HepG2 (cell line): ENCODE data around the gene AHRR. TPM values are rescaled to one million over a fixed set of nuclear protein-coding genes. Genes with fewer than 3 reads are reported as not detected.

ENCODE experiments used
- ATAC-seq: fragments of 200-7000 bp; cut with Tn5 transposase; 3 replicates; pipeline ENCODE4 v1.9.1; 2020; ENCODE audit warnings: mild to moderate bottlenecking, moderate library complexity
- BruUV-seq: library from RNA; stranded (reverse); fragments of 400-500 nt; replicated peaks from 2 replicates; lab custom pipeline; 2021; lab: Mats Ljungman, UMichigan
- CTCF ChIA-PET: fragments of 300-600 bp; formaldehyde crosslinking; extraction: SDS; loops from one replicate; lab custom pipeline; 2021; ENCODE audit warnings: low total read pairs, inconsistent platforms, low intra/inter-chr PET ratio; lab: Yijun Ruan, JAX
- POLR2A ChIA-PET: fragments of 350-600 bp; sonication (Branson Sonifier 250); formaldehyde crosslinking; loops from one replicate; lab custom pipeline; 2020; ENCODE audit warnings: antibody characterized with exemption, inconsistent platforms; lab: Yijun Ruan, JAX
- DNase-seq: peaks from one replicate; pipeline ENCODE4 v3.0.0-alpha.2; 2015; ENCODE audit warnings: low spot score
- FAIRE-seq: peaks from 3 replicates; lab custom pipeline; 2011; peaks lifted over from hg19 to GRCh38; lab: Jason Lieb, UNC
- H2AFZ ChIP-seq: one replicate; pipeline ENCODE4 v1.6.1; 2011; ENCODE audit warnings: low read length, inconsistent platforms
- H3K27ac ChIP-seq: fragments of 300-600 bp; 3 replicates; pipeline ENCODE4 v1.8.0; 2011; ENCODE audit warnings: mixed run types, mild to moderate bottlenecking, mixed read lengths, low read length, inconsistent platforms; ENCODE audit not compliant: insufficient read depth; ENCODE audit errors: extremely low read length
- H3K27me3 ChIP-seq, 2 experiments: fragments of 200-600 bp in 1 of 2; 2 replicates in 1 of 2; 3 replicates in 1 of 2; pipeline versions ENCODE4 v1.6.0 to v1.8.0; 2011; ENCODE audit warnings: low read length in 2 of 2, mild to moderate bottlenecking in 2 of 2, moderate library complexity in 2 of 2, inconsistent platforms in 1 of 2; ENCODE audit not compliant: insufficient read depth in 2 of 2, control insufficient read depth in 1 of 2
- H3K36me3 ChIP-seq, 2 experiments: fragments of 200-600 bp in 1 of 2; replicated peaks in 1 of 2; 2 replicates in 1 of 2; 3 replicates in 1 of 2; pipeline versions ENCODE4 v1.5.1 to v1.8.0; 2011; ENCODE audit warnings: low read length in 2 of 2, inconsistent platforms in 1 of 2; ENCODE audit not compliant: insufficient read depth in 2 of 2, control insufficient read depth in 1 of 2
- H3K4me1 ChIP-seq: 2 replicates; pipeline ENCODE4 v1.5.1; 2012; ENCODE audit warnings: low read length, inconsistent platforms; ENCODE audit not compliant: insufficient read depth
- H3K4me2 ChIP-seq: 2 replicates; pipeline ENCODE4 v1.6.0; 2011; ENCODE audit warnings: low read depth, low read length, inconsistent platforms
- H3K4me3 ChIP-seq, 3 experiments: fragments of 200-600 bp in 1 of 3; sonication (generic), shearing (Covaris generic) in 1 of 3; replicated peaks in 1 of 3; 2 replicates each; pipeline ENCODE4 v1.5.1; 2011 to 2016; ENCODE audit warnings: low read length in 3 of 3, inconsistent platforms in 2 of 3, low read depth in 2 of 3, mild to moderate bottlenecking in 2 of 3, control low read depth in 1 of 3, mixed read lengths in 1 of 3; ENCODE audit not compliant: insufficient read depth in 1 of 3
- H3K79me2 ChIP-seq: one replicate; pipeline ENCODE4 v1.6.1; 2011; ENCODE audit warnings: low read length, inconsistent platforms; ENCODE audit not compliant: insufficient read depth
- H3K9ac ChIP-seq: 2 replicates; pipeline ENCODE4 v1.6.0; 2011; ENCODE audit warnings: mild to moderate bottlenecking, low read depth, low read length, inconsistent platforms; ENCODE audit not compliant: insufficient read depth
- H3K9me3 ChIP-seq: 2 replicates; pipeline ENCODE4 v1.5.1; 2012; ENCODE audit warnings: mild to moderate bottlenecking, low read length
- H4K20me1 ChIP-seq: 2 replicates; pipeline ENCODE4 v1.6.0; 2011; ENCODE audit warnings: inconsistent platforms, mild to moderate bottlenecking, low read length, moderate library complexity; ENCODE audit not compliant: insufficient read depth
- BCLAF1 ChIP-seq: fragments of 450-650 bp; IDR thresholded peaks from 2 replicates; pipeline ENCODE4 v1.6.1; 2017; ENCODE audit warnings: mild to moderate bottlenecking
- KAT8 ChIP-seq: IDR thresholded peaks from 2 replicates; pipeline ENCODE4 v1.6.1; 2016; ENCODE audit warnings: missing genetic modification reagents, missing compliant biosample characterization
- KDM1A ChIP-seq: IDR thresholded peaks from 2 replicates; pipeline ENCODE4 v1.6.1; 2016; ENCODE audit warnings: missing compliant biosample characterization
- KDM5B ChIP-seq: sonication (generic); formaldehyde crosslinking; IDR thresholded peaks from 2 replicates; pipeline ENCODE4 v1.4.0; 2020; ENCODE audit warnings: missing genetic modification reagents, mild to moderate bottlenecking, borderline replicate concordance
- MEIS1 ChIP-seq: sonication (generic); formaldehyde crosslinking; IDR thresholded peaks from 2 replicates; pipeline ENCODE4 v1.9.0; 2021; ENCODE audit warnings: mild to moderate bottlenecking, missing genetic modification reagents, moderate library complexity, borderline replicate concordance
- NR2F6 ChIP-seq, 2 experiments: IDR thresholded peaks; 2 replicates each; pipeline ENCODE4 v1.6.1; 2016; ENCODE audit warnings: antibody characterized with exemption in 1 of 2, mild to moderate bottlenecking in 1 of 2
- PHF8 ChIP-seq: sonication (generic); formaldehyde crosslinking; IDR thresholded peaks from 2 replicates; pipeline ENCODE4 v1.5.0; 2020; ENCODE audit warnings: missing genetic modification reagents
- SPEN ChIP-seq: sonication (generic); formaldehyde crosslinking; IDR thresholded peaks from 2 replicates; pipeline ENCODE4 v1.5.1; 2020; ENCODE audit warnings: low read depth, mild to moderate bottlenecking, missing genetic modification reagents
- THYN1 ChIP-seq: sonication (generic); formaldehyde crosslinking; IDR thresholded peaks from 2 replicates; pipeline ENCODE4 v1.8.1; 2023; ENCODE audit warnings: low read depth, mild to moderate bottlenecking, moderate library complexity, missing genetic modification reagents, borderline replicate concordance
- TMF1 ChIP-seq: sonication (generic); formaldehyde crosslinking; IDR thresholded peaks from 2 replicates; pipeline ENCODE4 v1.8.1; 2022; ENCODE audit warnings: low read depth, missing genetic modification reagents
- ZNF10 ChIP-seq: sonication (generic); formaldehyde crosslinking; IDR thresholded peaks from 2 replicates; pipeline ENCODE4 v1.4.0; 2020; ENCODE audit warnings: mild to moderate bottlenecking, low read depth, missing genetic modification reagents, borderline replicate concordance
- ZNF354B ChIP-seq: sonication (generic); formaldehyde crosslinking; IDR thresholded peaks from 2 replicates; pipeline ENCODE4 v1.8.0; 2022; ENCODE audit warnings: mild to moderate bottlenecking, missing genetic modification reagents
- ZNF878 ChIP-seq: sonication (generic); formaldehyde crosslinking; IDR thresholded peaks from 2 replicates; pipeline ENCODE4 v1.8.1; 2023; ENCODE audit warnings: mild to moderate bottlenecking, missing genetic modification reagents, moderate library complexity
- WGBS: methylation state at CpG from one replicate; pipeline ENCODE4 v1.1.6; 2017; ENCODE audit warnings: low lambda C conversion rate; 5-methylcytosine and 5-hydroxymethylcytosine counted together
- in situ Hi-C: cut with HindIII; loops from 2 replicates; pipeline ENCODE4 v1.10.0; 2017; ENCODE audit warnings: low pct_unique_long_range_greater_than_20kb; ENCODE audit not compliant: extremely low pct_ligation_motif_present
- intact Hi-C: fragments of 100-400 bp; cut with micrococcal nuclease; formaldehyde crosslinking; loops from one replicate; pipeline ENCODE4 v1.10.0; 2022; ENCODE audit not compliant: unreplicated experiment
- polyA plus RNA-seq, 8 experiments: library from polyadenylated mRNA; depleted of rRNA in 3 of 8; stranded (reverse) in 7 of 8; unstranded in 1 of 8; fragments of >200 nt; fragmentation: Illumina TruSeq in 4 of 8; extraction: Trizol in 4 of 8; gene quantifications; 2 replicates each; pipeline versions ENCODE4 v1.2.1 to v1.2.3, GENCODE V29; 2011 to 2016; ENCODE audit warnings: low read depth in 4 of 8, missing spikeins in 1 of 8, mixed read lengths in 1 of 8; ENCODE audit not compliant: insufficient read depth in 1 of 8
- total RNA-seq, 5 experiments: library from RNA; depleted of rRNA; stranded (reverse); fragments of >200 nt; fragmentation: Illumina TruSeq; extraction: Trizol; gene quantifications; 2 replicates each; pipeline ENCODE4 v1.2.3, GENCODE V29; 2016; ENCODE audit warnings: low read depth in 1 of 5

Gene AHRR
- total and polyA plus RNA-seq, 2 of the 13 experiments (the other 11 are each of a cell fraction or from before 2014, with no cell fraction given): 0.28 to 0.35 TPM

GRCh38 chr5:423233-423565 lies 101.7 kb downstream of the AHRR start:
- Histone ChIP-seq H4K20me1 (no peaks in the 10 kb centered on the region), H3K4me2 (no peak overlapping the region), H3K9me3 (no peaks in the 10 kb centered on the region), H3K27ac (no peak overlapping the region), H2AFZ (no peak overlapping the region), H3K27me3 (no peaks in the 10 kb centered on the region), H3K36me3 (no peaks in the 10 kb centered on the region), H3K4me3 (no peak overlapping the region), H3K9ac (no peak overlapping the region), H3K4me1 (no peaks in the 10 kb centered on the region), H3K79me2 (no peaks in the 10 kb centered on the region)
- ChIA-PET POLR2A (no interaction called here), CTCF (no interaction called here)
- ATAC-seq: no peak
- no peak for TF ChIP-seq ZNF878 (CRISPR knock-in tag)
- no peak for FAIRE-seq
- no peak for DNase-seq
- intact Hi-C loops: no loop called here
- in situ Hi-C loops: no loop called here
- 84% methylated on average over 5 of the region's 9 CpGs for WGBS
- no TSS peak for BruUV-seq

- no peak overlapping the region for H3K4me2 ChIP-seq
- H3K4me3 ChIP-seq: no peak overlapping the region
- no peaks in the 10 kb centered on the region for H3K9me3 ChIP-seq
- ChIA-PET CTCF (no interaction called here), POLR2A (no interaction called here)
- ATAC-seq: no peak
- no peaks in the 10 kb centered on the region for H3K79me2 ChIP-seq
- H3K9ac ChIP-seq: no peak overlapping the region
- H4K20me1 ChIP-seq: no peaks in the 10 kb centered on the region
- no peak overlapping the region for H3K27ac ChIP-seq
- no peaks in the 10 kb centered on the region for H3K4me1 ChIP-seq
- H2AFZ ChIP-seq: no peak overlapping the region
- in situ Hi-C loops (no loop called here), intact Hi-C loops (no loop called here)
- no TSS peak for BruUV-seq
- TF ChIP-seq ZNF354B (CRISPR knock-in tag) (no peak), KDM5B (CRISPR knock-in tag) (no peak), MEIS1 (no peak), SPEN (CRISPR knock-in tag) (no peak), THYN1 (CRISPR knock-in tag) (no peak), TMF1 (CRISPR knock-in tag) (no peak), BCLAF1 (no peak), NR2F6 (IDR thresholded peaks at IDR 0.05) (no peak), NR2F6 (CRISPR knock-in tag; IDR thresholded peaks at IDR 0.05) (no peak), KAT8 (CRISPR knock-in tag) (no peak), KDM1A (CRISPR knock-in tag) (no peak), ZNF10 (CRISPR knock-in tag) (no peak), PHF8 (no peak)
- no peaks in the 10 kb centered on the region for H3K27me3 ChIP-seq
- 71% methylated on average over 11 of the region's 24 CpGs for WGBS
- no peak for DNase-seq
- FAIRE-seq: no peak
- no peaks in the 10 kb centered on the region for H3K36me3 ChIP-seq
These were observed 102.2 kb downstream of the AHRR start for GRCh38 chr5:423626-424261.
